ENCODE results near the gene TRIM43.
"Not testable (repeated sequence)": the region's sequence is repeated elsewhere in the genome, so short reads cannot be mapped to it uniquely, and the experiment has no call there.

GRCh38 chr2:95595012-95595411, 3.2 kb downstream of the TRIM43 start:
- TF ChIP-seq CTCF, POLR2AphosphoS5 (IDR thresholded peaks at IDR 0.05): not testable (repeated sequence)

Data from stomach (tissue), 4 donors.